Activated effector memory CD4-positive, alpha-beta T cell treated with anti-CD3 and anti-CD28 coated beads, Interleukin-2, amount 50 U/mL, for 16 hours (primary cell): ENCODE measurements around the gene HNF4A.

Source experiments
- DNase-seq: peaks from one replicate; pipeline ENCODE4 v3.0.0-alpha.2; 2020

HNF4A gene

GRCh38 chr20:44406572-44407137 is 51.2 kb downstream of the HNF4A start:
- no peak for DNase-seq

- DNase-seq, result no peak
Measured at GRCh38 chr20:44407402-44408184, 52.1 kb downstream of the HNF4A start.

GRCh38 chr20:44409132-44409600 is 53.7 kb downstream of the HNF4A start:
- no peak for DNase-seq

GRCh38 chr20:44410583-44411019 is 55.1 kb downstream of the HNF4A start:
- no peak for DNase-seq

- no peak for DNase-seq
Measured at GRCh38 chr20:44411020-44411756, 55.7 kb downstream of the HNF4A start.

- no peak for DNase-seq
Measured at GRCh38 chr20:44411757-44412401, 56.4 kb downstream of the HNF4A start.

GRCh38 chr20:44412402-44413144 is 57.1 kb downstream of the HNF4A start:
- DNase-seq, result no peak

- no peak for DNase-seq
Measured at GRCh38 chr20:44413575-44414345, 58.3 kb downstream of the HNF4A start.

GRCh38 chr20:44414346-44414714 is 58.8 kb downstream of the HNF4A start:
- no peak for DNase-seq

GRCh38 chr20:44414808-44415207 is 59.3 kb downstream of the HNF4A start:
- no peak for DNase-seq

GRCh38 chr20:44415833-44416715 is 60.6 kb downstream of the HNF4A start:
- DNase-seq, result no peak

GRCh38 chr20:44418069-44418905 is 62.8 kb downstream of the HNF4A start:
- DNase-seq, result no peak

GRCh38 chr20:44419131-44419844 is 63.8 kb downstream of the HNF4A start:
- DNase-seq, result no peak

- no peak for DNase-seq
Measured at GRCh38 chr20:44420497-44420896, 65.0 kb downstream of the HNF4A start.

- DNase-seq, result no peak
Measured at GRCh38 chr20:44422083-44422482, 66.6 kb downstream of the HNF4A start.

GRCh38 chr20:44423480-44423879 is 68.0 kb downstream of the HNF4A start:
- no peak for DNase-seq

GRCh38 chr20:44424039-44424495 is 68.6 kb downstream of the HNF4A start:
- no peak for DNase-seq

GRCh38 chr20:44425923-44426322 is 70.4 kb downstream of the HNF4A start:
- no peak for DNase-seq
